SH-SY5Y (cell line): Measurements from ENCODE around the gene MTMR4.

Experiments used
- GATA2 ChIP-seq: IDR thresholded peaks from 2 replicates; pipeline ENCODE4 v1.6.1; 2011; ENCODE audit warnings: mild to moderate bottlenecking, low read depth, low read length
- GATA3 ChIP-seq: IDR thresholded peaks from 2 replicates; pipeline ENCODE4 v1.6.1; 2011; ENCODE audit warnings: low read depth, mild to moderate bottlenecking, low read length, moderate library complexity

GRCh38 chr17:58452738-58453137, 61.7 kb downstream of the MTMR4 start:
- TF ChIP-seq GATA2 (no peak), GATA3 (no peak)
